HG03066 (cell line): ENCODE measurements around the gene NSF.
"Not testable (repeated sequence)": the region's sequence is repeated elsewhere in the genome, so short reads cannot be mapped to it uniquely, and the experiment has no call there.

ENCODE experiments used
- ATAC-seq: cut with Tn5 transposase; IDR thresholded peaks from one replicate; pipeline ENCODE4 v1.9.1; 2021; ENCODE audit warnings: low read depth; ENCODE audit not compliant: unreplicated experiment

The NSF gene

DNA sequence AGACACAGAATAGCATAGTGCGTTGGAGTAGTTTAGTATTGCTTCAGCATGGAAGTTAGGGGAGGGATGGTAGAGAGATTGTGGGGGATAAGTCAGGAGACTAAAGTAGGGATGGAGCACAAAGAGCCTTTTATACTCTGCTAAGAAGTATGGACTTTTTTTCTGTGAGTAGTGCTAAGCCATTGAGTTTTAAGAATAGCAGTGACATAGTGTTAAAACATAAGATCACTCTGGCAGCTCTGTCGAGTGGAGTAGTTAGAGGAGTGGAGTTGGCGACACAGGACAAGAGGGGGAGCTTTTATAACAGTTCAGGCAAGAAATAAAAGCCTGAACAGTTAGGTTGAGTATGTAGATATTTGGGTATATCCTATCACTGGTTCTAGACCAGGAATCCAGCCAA is 106.1 kb downstream of the NSF start:
- not testable (repeated sequence) for ATAC-seq

DNA sequence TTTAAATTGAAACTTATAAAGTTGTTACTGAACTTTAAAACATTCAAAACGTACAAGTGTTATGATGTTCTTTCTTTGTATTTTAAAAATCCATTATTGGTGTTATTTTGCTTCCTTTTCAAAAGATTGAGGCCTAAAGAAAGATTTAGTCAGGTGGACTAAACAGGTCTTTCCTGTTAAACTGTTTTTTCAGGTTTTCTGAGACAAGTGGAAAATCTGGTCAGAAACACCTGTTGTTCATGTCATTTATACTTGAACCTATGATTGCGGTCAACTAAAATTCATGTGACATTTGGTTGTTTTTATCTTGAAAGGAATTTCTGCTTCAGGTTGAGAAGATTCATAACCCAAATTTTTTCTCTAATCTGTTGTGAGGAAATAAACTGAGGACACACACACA is 108.5 kb downstream of the NSF start:
- not testable (repeated sequence) for ATAC-seq

GRCh38 chr17:46717999-46718398 is 127.5 kb downstream of the NSF start:
- ATAC-seq = no peak

DNA sequence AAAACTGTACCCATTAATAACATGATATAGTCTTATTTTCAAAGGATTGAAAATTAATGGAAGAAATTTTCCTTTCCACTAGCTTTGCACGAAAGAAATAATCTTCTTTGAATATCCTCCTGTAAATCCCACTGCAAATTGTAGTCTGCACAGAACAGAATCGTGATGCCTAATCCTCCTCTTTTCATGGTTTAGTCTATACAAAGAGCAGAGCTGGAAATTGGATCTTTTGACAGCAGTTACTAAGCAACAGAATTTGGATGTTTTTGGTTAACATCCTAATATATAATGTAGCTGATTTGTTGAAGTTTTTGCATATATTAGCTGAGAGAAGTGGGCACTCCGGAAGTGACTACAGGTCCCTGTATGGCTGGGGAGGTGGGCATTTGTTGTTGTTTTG is 129.4 kb downstream of the NSF start:
- no peak for ATAC-seq

DNA sequence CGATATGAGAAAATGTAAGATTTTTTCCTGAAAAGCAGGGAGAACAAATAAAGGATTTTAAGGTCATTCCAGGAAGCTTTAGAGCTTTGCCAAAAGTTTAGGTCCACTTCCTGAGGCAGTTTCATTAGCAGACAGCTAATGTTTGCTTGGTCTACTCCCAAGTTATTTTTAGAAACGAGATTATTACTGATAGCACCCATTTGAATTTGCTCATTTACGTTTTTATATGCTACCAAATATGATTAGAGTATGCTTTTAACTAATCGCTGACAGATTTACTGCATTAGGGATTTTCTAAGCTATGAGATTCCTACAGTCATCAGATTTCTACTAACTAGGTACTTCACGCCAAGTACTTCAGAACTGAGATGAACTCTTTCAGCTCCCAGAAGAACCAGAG is 129.9 kb downstream of the NSF start:
- ATAC-seq = no peak

GRCh38 chr17:46722662-46723285 is 132.3 kb downstream of the NSF start:
- ATAC-seq = no peak

GRCh38 chr17:46726206-46726605 is 135.7 kb downstream of the NSF start:
- ATAC-seq = no peak

- ATAC-seq = no peak
Observed at GRCh38 chr17:46727572-46728348, 137.3 kb downstream of the NSF start.

- no peak for ATAC-seq
Observed at GRCh38 chr17:46730026-46730425, 139.6 kb downstream of the NSF start.

DNA sequence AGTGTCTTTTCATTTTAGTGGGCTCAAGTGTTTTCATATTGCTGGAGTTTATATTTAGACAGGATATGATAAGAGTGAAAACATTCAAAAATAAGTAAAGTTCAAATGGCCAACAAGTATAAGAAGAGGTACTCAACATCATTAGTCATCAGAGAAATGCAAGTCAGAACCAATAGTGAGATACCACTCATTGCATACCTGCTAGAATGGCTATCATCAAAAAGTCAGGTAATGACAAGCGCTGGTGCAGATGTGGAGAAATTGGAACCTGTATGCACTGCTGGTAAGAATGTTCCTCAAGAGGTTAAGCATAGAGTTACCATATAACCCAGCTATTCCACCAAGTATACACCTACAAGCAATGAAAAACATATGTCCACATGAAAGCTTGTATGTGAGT is 140.2 kb downstream of the NSF start:
- ATAC-seq = no peak

GRCh38 chr17:46732160-46732559 is 141.7 kb downstream of the NSF start:
- ATAC-seq = no peak

DNA sequence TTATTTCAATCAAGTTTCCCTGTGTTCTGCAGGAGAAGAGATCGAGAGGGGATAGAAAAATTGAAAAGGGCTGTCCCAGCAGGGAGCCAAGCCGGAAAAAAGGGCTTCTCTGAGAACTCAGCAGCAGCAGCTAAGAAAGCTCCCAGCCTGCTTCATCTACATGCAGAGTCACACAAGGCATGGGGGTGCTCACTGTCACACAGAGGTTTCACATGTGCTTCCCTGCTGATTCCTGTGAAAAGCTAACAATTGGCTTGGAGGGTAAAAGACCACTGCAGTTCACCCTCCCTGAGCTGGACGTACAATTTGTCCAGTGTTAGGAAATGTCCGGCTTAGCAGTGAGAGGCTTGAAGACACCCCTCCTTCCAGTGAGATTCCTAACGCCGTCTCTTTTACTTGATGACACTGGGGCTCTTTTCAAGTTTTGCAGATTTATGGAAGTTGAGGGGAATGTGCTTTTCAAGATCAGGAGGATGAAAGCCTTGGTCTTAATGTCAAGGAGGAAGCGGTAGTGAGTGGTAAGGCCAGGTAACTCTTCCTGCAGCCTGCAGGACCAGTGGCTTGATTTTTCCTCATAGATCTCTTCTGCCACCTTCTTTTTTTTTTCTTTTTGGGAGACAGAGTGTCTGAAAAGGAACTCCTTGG is 142.4 kb downstream of the NSF start:
- ATAC-seq = no peak

DNA sequence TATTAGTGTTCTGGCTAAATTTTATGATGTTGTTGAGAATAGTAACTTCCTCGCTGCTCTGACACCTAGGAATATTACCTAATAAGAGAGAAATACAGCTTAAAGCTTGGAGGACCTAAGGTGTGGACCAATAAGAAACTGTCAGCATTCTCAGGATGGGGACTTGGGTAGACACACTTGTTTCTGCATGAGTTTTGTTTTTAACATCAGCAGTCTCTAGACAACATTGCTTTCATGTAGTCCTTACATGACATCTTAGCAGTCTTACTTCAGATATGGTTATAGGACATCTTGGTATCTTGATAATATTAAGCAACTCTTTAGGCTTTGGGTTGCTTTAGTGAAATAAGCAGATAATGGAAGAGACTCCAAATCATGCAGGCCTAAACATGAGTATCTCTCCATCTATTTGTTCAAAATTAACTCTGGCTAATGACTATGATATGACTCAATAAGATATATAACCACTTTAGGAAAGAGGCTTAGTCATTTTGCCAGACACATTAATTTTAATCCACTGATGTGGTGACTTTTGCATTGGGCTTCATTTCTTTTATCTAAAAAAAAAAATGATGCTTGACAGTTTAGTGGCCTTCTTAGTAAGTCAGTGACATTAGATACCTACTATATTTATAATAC is 143.5 kb downstream of the NSF start:
- no peak for ATAC-seq

DNA sequence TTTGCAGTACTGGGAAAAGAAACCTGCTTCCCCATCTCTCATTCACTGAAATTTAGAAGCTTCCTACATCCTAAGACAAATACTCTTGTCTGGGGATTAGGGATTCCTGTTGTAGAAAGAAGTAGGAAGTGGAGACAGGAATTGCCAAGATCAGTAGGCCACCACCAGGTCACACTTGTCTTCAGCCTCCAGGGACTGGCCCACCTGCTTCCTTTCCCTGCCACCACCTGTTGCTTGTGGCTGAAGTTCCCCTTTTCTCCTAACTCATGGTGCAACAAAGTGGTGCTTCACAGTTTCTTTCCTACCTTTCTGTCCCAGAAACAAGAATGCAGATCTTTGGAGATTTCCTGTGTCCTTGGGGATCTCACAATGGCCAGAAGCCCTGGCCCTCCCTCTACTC is 145.6 kb downstream of the NSF start:
- no peak for ATAC-seq

- no peak for ATAC-seq
Observed at GRCh38 chr17:46737326-46737725, 146.9 kb downstream of the NSF start.

DNA sequence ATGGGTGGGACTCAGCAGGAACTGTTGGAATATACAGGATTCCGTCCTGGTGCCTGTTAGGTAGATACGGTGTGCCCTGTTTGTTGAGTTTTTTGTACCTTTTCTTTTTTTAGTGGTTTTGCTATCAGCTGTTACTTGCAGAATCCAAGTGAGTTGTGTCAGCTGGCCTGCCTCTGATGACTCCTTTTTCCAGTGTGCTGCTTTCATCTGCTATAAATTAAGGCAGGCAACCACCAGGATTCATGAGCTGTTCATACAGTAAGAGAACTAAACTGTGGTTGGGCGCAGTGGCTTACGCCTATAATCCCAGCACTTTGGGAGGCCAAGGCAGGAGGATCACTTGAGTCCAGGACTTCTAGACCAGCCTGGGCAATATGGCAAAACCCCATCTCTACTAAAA is 148.1 kb downstream of the NSF start:
- no peak for ATAC-seq

- ATAC-seq = no peak
Observed at GRCh38 chr17:46739982-46740381, 149.5 kb downstream of the NSF start.

DNA sequence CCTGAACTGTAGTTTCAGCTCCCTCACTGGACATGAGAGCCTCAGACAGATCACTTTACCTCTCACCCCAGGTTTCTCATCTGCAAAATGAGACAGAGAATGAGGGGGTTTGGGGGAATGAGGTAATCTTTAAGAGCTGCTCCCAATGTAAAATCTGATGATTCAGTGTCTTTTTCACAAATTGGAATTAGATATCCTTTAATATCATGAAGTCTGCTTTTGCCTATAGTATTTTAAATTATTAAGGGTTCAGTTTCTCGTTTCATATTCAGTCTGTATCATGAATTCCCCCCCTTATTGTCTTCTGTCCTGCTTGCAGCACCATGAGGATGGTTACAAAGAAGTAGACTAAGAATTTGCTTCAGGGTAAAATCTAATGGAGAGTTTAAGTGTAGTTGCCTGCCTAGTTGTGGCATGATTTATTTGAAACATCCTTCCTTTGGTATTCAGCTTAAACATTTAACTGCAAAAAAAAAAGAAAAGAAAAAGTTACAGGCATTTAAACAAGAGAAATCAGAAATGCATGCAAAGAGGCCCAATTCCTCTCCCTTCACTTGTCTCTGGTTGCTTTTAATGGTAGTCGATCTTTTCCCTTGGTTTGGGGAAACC is 150.8 kb downstream of the NSF start:
- ATAC-seq = no peak

DNA sequence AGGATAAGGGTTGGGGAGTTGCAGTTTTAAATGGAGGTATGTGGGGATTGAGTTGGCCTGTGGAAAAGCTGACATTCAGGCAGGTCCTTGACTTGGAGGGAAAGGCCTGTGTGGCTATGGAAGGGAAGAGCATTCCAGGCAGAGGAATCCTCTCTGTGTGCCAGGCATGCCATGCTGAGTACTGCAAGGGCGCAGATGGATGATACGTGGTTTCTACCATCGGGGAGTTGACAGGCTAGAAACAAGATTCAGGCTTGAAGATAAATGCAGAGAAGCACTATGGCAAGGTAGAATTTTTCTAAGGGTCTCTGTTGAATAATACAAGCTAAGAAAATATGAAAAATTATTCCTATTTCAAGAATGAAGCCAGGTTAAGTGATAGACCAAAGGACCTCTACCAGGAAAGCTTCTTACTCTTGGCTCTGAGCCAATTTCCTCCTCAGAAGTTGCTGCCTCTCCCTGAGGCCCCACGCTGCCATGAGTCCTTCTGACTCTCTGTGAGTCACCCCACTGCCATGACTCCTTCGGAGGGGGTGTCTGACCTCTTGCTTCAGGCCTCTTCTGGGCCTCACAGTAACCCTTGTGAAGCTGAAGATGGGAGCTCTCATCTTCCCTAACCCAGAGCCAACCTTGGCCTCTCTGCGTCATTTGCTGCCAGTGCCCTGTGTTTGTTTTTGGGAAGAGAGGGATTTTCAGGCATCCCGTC is 152.2 kb downstream of the NSF start:
- no peak for ATAC-seq

DNA sequence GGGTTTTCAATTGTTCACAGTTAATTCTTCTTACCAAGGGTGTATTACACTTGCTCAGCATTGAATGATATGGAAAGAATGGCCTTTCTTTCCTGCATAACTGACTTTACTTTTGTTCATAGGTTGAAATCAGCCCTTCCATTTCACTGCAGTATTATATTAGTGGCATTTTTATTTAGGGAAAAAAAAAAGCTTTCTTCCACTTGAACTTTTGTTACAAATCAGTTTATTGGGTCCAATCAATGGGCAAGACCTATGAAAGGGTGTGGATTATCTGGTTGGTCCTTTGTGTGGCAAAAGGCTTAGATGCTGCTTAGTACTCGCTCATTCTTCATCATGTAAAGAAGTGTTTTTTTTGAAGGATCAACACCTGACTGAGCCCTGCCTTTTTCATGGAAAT is 154.0 kb downstream of the NSF start:
- no peak for ATAC-seq
